ENCODE results near the gene ZFYVE21.
A peak's percentile ranks its signal among the peaks of the same experiment; 100 is the strongest.

Gene ZFYVE21

DNA sequence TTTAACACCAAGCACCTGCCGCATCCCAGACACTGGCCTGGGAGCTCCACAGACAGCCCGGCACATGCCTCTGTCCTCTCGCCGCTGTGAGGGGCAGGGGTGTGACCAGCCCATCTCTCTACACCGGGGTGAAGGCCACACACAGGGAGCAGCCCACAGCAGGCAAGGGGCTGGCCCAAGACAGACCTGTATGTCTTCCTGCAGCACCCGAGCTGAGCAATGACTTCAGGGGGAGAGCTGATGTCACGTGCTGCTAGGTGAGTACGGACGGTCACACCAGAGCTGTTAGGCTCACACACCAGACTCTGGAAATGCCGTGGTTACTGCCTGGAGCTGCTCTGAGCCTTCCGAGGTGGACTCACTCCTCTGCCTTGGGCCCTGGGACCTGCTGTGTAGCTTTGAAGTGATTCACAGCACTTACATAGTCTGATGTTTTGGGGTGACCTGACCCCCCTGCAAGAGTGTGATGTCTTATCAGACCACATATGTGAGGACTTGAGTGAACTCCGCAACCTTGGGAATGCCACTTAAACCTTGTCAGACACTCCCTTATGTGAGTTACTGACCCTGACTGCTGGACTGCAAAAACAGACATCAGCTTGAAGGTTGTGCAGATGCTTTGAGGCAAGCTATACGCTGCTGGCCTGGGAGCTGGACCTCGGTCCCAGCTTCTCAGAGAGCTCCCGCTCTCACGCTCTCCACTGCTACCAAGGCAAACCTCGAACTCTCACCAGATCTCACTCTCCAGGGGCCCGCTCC, 2.1 kb upstream of the ZFYVE21 start:
- POLR2A ChIA-PET (ENCODE audit: low non-redundant PET) = no interaction called here
- DNase-seq (ENCODE audit: low spot score) = no peak
- peak overlapping the region; percentile 99 for H3K27ac ChIP-seq
- CTCF ChIA-PET = interaction anchor here (1.0 kb wide), 1 partner anchor 195 kb away, joined by 3 read pairs; no protein-coding TSS in a partner anchor
- TF ChIP-seq, protein P1, sequence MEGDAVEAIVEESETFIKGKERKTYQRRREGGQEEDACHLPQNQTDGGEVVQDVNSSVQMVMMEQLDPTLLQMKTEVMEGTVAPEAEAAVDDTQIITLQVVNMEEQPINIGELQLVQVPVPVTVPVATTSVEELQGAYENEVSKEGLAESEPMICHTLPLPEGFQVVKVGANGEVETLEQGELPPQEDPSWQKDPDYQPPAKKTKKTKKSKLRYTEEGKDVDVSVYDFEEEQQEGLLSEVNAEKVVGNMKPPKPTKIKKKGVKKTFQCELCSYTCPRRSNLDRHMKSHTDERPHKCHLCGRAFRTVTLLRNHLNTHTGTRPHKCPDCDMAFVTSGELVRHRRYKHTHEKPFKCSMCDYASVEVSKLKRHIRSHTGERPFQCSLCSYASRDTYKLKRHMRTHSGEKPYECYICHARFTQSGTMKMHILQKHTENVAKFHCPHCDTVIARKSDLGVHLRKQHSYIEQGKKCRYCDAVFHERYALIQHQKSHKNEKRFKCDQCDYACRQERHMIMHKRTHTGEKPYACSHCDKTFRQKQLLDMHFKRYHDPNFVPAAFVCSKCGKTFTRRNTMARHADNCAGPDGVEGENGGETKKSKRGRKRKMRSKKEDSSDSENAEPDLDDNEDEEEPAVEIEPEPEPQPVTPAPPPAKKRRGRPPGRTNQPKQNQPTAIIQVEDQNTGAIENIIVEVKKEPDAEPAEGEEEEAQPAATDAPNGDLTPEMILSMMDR (conservative IDR thresholded peaks at IDR 0.05; ENCODE audit: low read depth) = no peak

GRCh38 chr14:103714063-103714724, 1.4 kb upstream of the ZFYVE21 start:
- TF ChIP-seq, protein P1 (conservative IDR thresholded peaks at IDR 0.05; ENCODE audit: low read depth) = no peak
- ChIA-PET POLR2A (ENCODE audit: low non-redundant PET) (interaction anchor here (0.6 kb wide), 1 partner anchor 11 kb away, joined by 3 read pairs; no protein-coding TSS in a partner anchor), CTCF (interaction anchor here (1.0 kb wide), 1 partner anchor 195 kb away, joined by 3 read pairs; no protein-coding TSS in a partner anchor)
- DNase-seq (ENCODE audit: low spot score) = no peak
- H3K27ac ChIP-seq = peak overlapping the region; percentile 99

DNA sequence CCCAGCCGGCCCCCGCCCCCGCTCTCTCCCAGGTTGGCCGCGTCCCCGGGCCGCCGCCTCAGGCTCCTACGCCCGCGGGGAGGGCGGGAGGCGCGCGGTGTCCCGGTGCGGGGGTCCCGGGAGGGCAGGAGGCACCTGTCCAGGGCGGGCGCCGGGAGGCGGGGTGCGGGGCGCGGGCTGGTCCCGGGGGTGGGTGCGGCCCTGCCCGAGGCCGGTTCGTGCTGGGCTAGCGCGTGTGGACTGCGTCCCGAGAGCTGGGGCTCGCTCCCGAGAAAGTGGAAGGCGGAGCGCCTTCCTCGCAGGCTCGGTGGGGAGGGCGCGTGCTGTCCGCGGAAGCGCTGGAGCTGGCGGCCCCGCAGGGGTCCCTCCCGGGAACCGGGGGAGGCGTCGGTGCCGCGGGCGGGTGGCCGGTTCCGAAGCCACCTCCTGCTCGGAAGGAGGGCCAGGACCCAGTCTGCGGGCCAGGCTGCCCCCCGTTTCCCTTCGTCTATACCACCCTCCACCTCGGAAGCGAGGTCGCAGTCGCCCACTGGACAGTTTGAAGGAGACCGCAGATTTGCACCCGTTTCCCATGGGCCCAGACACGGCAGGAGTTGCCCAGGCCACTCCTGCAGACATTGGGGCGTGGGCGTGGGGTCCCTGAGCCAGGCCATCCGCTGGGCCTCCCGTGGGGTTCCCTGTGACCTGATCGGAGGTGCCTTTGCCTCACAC, 636 bp downstream of the ZFYVE21 start:
- TF ChIP-seq, protein P1 (conservative IDR thresholded peaks at IDR 0.05; ENCODE audit: low read depth) = no peak
- H3K27ac ChIP-seq = peak overlapping the region; percentile 99
- DNase-seq (ENCODE audit: low spot score) = no peak
- ChIA-PET CTCF (interaction anchor here (0.6 kb wide), 1 partner anchor 1096 kb away, joined by 4 read pairs; no protein-coding TSS in a partner anchor), POLR2A (ENCODE audit: low non-redundant PET) (interaction anchor here (0.6 to 1.2 kb wide), 2 partner anchors 16 to 255 kb away, joined by 3 read pairs; no protein-coding TSS in a partner anchor)

DNA sequence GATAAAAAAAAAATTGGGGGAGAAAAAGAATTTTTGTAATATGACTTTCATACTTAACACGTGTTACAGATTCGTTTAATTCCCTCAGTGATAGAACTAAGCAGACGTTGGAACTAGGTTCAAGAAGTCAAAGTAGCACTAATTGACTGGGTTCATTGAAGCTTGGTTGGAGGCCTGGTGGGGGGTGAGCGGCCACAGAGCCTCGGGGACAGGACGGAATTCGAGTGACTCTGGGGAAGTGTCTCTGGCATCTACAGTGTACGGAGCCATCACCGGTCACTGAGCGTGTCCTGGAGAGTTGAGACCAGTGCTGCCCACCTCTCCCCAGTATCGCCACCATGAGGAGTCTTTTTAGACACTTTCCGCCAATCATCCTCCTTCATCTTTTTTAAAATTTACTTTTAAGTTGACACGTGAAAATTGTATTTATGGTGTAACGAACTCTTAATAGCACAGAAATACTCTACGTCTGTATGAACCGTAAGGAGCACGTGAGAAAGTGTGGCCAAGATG, 1.3 kb downstream of the ZFYVE21 start:
- H3K27ac ChIP-seq = peak overlapping the region; percentile 99
- POLR2A ChIA-PET (ENCODE audit: low non-redundant PET) = no interaction called here
- DNase-seq (ENCODE audit: low spot score) = no peak
- TF ChIP-seq, protein P1 (conservative IDR thresholded peaks at IDR 0.05; ENCODE audit: low read depth) = no peak
- CTCF ChIA-PET = no interaction called here

DNA sequence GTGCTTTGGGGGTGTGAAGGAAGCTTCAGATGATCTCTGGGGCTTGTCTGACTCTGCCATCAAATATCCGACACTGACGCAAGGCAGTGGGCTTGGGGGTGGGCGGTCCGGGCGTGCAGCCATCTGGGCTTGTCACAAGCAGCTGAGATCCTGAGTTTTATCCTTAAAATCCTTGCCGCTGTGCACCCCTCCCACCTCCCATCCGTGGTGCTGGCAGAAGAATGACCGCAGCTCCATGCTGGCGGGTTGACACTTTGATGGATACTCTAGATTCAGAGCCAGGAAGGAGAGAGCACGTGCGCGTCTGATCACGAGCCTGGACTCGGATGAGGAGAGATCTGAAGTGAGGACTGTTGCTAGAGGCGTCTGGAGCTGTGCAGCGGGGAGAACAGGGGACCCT, 3.0 kb downstream of the ZFYVE21 start:
- ChIA-PET CTCF (no interaction called here), POLR2A (ENCODE audit: low non-redundant PET) (interaction anchor here (0.5 kb wide), 1 partner anchor 189 kb away, joined by 3 read pairs; no protein-coding TSS in a partner anchor)
- DNase-seq (ENCODE audit: low spot score) = no peak
- TF ChIP-seq, protein P1 (conservative IDR thresholded peaks at IDR 0.05; ENCODE audit: low read depth) = no peak
- H3K27ac ChIP-seq = peak overlapping the region; percentile 42

DNA sequence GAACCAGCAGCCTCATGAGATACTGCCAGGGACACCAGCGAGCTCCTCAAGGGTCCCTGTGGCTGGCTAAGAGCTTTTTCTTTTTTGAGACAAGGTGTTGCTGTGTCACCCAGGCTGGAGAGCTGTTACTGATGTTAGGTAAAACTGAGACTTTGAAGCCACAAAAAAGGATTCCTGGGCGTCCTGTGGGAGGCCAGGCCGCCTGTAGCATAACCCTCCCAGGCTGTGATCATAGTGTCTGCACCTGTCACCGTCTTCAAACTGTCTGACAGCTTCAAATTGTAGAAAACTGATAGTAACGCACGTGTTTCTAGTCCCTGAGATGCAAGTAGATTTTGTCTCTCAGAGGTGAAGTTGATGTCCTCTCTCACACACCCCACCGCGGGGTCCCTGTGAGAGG, 4.1 kb downstream of the ZFYVE21 start:
- ChIA-PET POLR2A (ENCODE audit: low non-redundant PET) (no interaction called here), CTCF (no interaction called here)
- no peak for DNase-seq (ENCODE audit: low spot score)
- H3K27ac ChIP-seq = peak overlapping the region; percentile 42
- TF ChIP-seq, protein P1 (conservative IDR thresholded peaks at IDR 0.05; ENCODE audit: low read depth) = no peak
